GM23338 (cell line): ENCODE data around the gene CENPP.

Source experiments
- CREB1 ChIP-seq: fragments of 250-450 bp; sonication (Bioruptor Pico); IDR thresholded peaks from 2 replicates; pipeline ENCODE4 v1.5.0; 2020; ENCODE audit warnings: low read depth, mild to moderate bottlenecking, moderate library complexity
- ETS1 ChIP-seq: IDR thresholded peaks from 2 replicates; pipeline ENCODE4 v1.6.1; 2016; ENCODE audit warnings: antibody characterized with exemption
- EZH2 ChIP-seq: fragments of 200-600 bp; sonication (generic); IDR thresholded peaks from one replicate; pipeline ENCODE4 v1.8.0; 2017; ENCODE audit warnings: antibody characterized with exemption, mild to moderate bottlenecking, low read depth; ENCODE audit not compliant: unreplicated experiment
- EZH2phosphoT487 ChIP-seq: fragments of 200-600 bp; sonication (generic); IDR thresholded peaks from one replicate; pipeline ENCODE4 v1.8.1; 2018; ENCODE audit warnings: antibody characterized with exemption; ENCODE audit not compliant: unreplicated experiment
- POLR2AphosphoS5 ChIP-seq: IDR thresholded peaks from 2 replicates; pipeline ENCODE4 v1.6.1; 2016; ENCODE audit warnings: antibody characterized with exemption, low read depth
- REST ChIP-seq: IDR thresholded peaks from one replicate; pipeline ENCODE4 v1.6.1; 2018; ENCODE audit warnings: antibody characterized with exemption; ENCODE audit not compliant: unreplicated experiment
- TF ChIP-seq, protein P1 (sequence below), 2 experiments: fragments of 200-600 bp in 1 of 2; sonication (generic) in 1 of 2; conservative IDR thresholded peaks; 2 replicates each; pipeline versions ENCODE4 v1.5.1 to v1.6.1; 2016 to 2017; ENCODE audit warnings: antibody characterized with exemption in 2 of 2, low read depth in 2 of 2, mild to moderate bottlenecking in 2 of 2, moderate library complexity in 1 of 2

GRCh38 chr9:92455217-92455616 is 129.5 kb downstream of the CENPP start:
- TF ChIP-seq, protein P1, sequence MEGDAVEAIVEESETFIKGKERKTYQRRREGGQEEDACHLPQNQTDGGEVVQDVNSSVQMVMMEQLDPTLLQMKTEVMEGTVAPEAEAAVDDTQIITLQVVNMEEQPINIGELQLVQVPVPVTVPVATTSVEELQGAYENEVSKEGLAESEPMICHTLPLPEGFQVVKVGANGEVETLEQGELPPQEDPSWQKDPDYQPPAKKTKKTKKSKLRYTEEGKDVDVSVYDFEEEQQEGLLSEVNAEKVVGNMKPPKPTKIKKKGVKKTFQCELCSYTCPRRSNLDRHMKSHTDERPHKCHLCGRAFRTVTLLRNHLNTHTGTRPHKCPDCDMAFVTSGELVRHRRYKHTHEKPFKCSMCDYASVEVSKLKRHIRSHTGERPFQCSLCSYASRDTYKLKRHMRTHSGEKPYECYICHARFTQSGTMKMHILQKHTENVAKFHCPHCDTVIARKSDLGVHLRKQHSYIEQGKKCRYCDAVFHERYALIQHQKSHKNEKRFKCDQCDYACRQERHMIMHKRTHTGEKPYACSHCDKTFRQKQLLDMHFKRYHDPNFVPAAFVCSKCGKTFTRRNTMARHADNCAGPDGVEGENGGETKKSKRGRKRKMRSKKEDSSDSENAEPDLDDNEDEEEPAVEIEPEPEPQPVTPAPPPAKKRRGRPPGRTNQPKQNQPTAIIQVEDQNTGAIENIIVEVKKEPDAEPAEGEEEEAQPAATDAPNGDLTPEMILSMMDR (conservative IDR thresholded peaks at IDR 0.05; ENCODE audit: low read depth in 2 of 2), result peak; percentile 68 to 79
- no peak for TF ChIP-seq REST
- no peak for TF ChIP-seq POLR2AphosphoS5
- no peak for TF ChIP-seq EZH2
- TF ChIP-seq EZH2phosphoT487, result no peak
- no peak for TF ChIP-seq CREB1 (CRISPR knock-in tag)
- no peak for TF ChIP-seq ETS1
